GM23338 (cell line): ENCODE measurements around the gene MYLK2. TPM values are rescaled to one million over a fixed set of nuclear protein-coding genes. Genes with fewer than 3 reads are reported as not detected.

Experiments
- ATAC-seq: fragments of 200-7000 bp; cut with Tn5 transposase; 3 replicates; pipeline ENCODE4 v1.9.1; 2020
- DNase-seq: peaks from one replicate; pipeline ENCODE4 v3.0.0-alpha.2; 2015; ENCODE audit warnings: low spot score
- H2AFZ ChIP-seq: fragments of 200-600 bp; sonication (generic); 2 replicates; pipeline ENCODE4 v1.8.0; 2016; ENCODE audit warnings: antibody characterized with exemption, mild to moderate bottlenecking, moderate library complexity
- H3F3A ChIP-seq: fragments of 200-600 bp; sonication (generic); replicated peaks from 2 replicates; pipeline ENCODE4 v1.8.0; 2017; ENCODE audit warnings: antibody characterized with exemption, mixed run types, low read depth
- H3K27ac ChIP-seq: fragments of 200-600 bp; sonication (generic); 2 replicates; pipeline ENCODE4 v1.6.1; 2016; ENCODE audit warnings: low read depth
- H3K27me3 ChIP-seq: fragments of 200-600 bp; sonication (generic); 2 replicates; pipeline ENCODE4 v1.8.0; 2016; ENCODE audit warnings: mild to moderate bottlenecking, mixed run types, moderate library complexity; ENCODE audit not compliant: insufficient read depth
- H3K36me3 ChIP-seq: fragments of 200-600 bp; sonication (generic); 2 replicates; pipeline ENCODE4 v1.8.0; 2016; ENCODE audit warnings: mild to moderate bottlenecking; ENCODE audit not compliant: insufficient read depth
- H3K4me1 ChIP-seq: fragments of 200-600 bp; sonication (generic); 2 replicates; pipeline ENCODE4 v1.8.0; 2016; ENCODE audit warnings: mild to moderate bottlenecking, moderate library complexity; ENCODE audit not compliant: insufficient read depth
- H3K4me2 ChIP-seq: fragments of 200-600 bp; sonication (generic); 2 replicates; pipeline ENCODE4 v1.7.1; 2017; ENCODE audit warnings: mixed run types
- H3K4me3 ChIP-seq: fragments of 200-600 bp; sonication (generic); 2 replicates; pipeline ENCODE4 v1.6.1; 2016; ENCODE audit warnings: mixed run types
- H3K79me2 ChIP-seq: fragments of 200-600 bp; sonication (generic); replicated peaks from 2 replicates; pipeline ENCODE4 v1.8.0; 2017; ENCODE audit warnings: mild to moderate bottlenecking; ENCODE audit not compliant: insufficient read depth
- H3K9me2 ChIP-seq: fragments of 200-600 bp; sonication (generic); 2 replicates; pipeline ENCODE4 v1.8.0; 2017; ENCODE audit not compliant: insufficient read depth
- H4K20me1 ChIP-seq: fragments of 200-600 bp; sonication (generic); replicated peaks from 2 replicates; pipeline ENCODE4 v1.8.0; 2017; ENCODE audit warnings: mild to moderate bottlenecking; ENCODE audit not compliant: insufficient read depth
- H3K27ac Mint-ChIP-seq: 2 replicates; pipeline ENCODE4 v1.8.0; 2020; ENCODE audit warnings: inconsistent platforms, mild to moderate bottlenecking, moderate library complexity, mixed read lengths
- H3K27me3 Mint-ChIP-seq: 3 replicates; pipeline ENCODE4 v1.8.0; 2022; ENCODE audit warnings: low read depth, mild to moderate bottlenecking, moderate library complexity, mixed read lengths, inconsistent platforms; ENCODE audit not compliant: insufficient read depth, poor library complexity
- H3K36me3 Mint-ChIP-seq: 3 replicates; pipeline ENCODE4 v1.8.0; 2021; ENCODE audit warnings: low read depth, mild to moderate bottlenecking, inconsistent platforms, moderate library complexity, mixed read lengths
- H3K4me1 Mint-ChIP-seq: 3 replicates; pipeline ENCODE4 v1.8.0; 2020; ENCODE audit warnings: mild to moderate bottlenecking, inconsistent platforms, mixed read lengths
- H3K4me3 Mint-ChIP-seq: 3 replicates; pipeline ENCODE4 v1.8.0; 2021; ENCODE audit warnings: moderate library complexity, mild to moderate bottlenecking, inconsistent platforms, mixed read lengths
- H3K9me3 Mint-ChIP-seq: 3 replicates; pipeline ENCODE4 v1.8.0; 2020; ENCODE audit warnings: moderate library complexity, mild to moderate bottlenecking, inconsistent platforms, mixed read lengths
- CREB1 ChIP-seq: fragments of 250-450 bp; sonication (Bioruptor Pico); IDR thresholded peaks from 2 replicates; pipeline ENCODE4 v1.5.0; 2020; ENCODE audit warnings: low read depth, mild to moderate bottlenecking, moderate library complexity
- EZH2 ChIP-seq: fragments of 200-600 bp; sonication (generic); IDR thresholded peaks from one replicate; pipeline ENCODE4 v1.8.0; 2017; ENCODE audit warnings: antibody characterized with exemption, mild to moderate bottlenecking, low read depth; ENCODE audit not compliant: unreplicated experiment
- EZH2phosphoT487 ChIP-seq: fragments of 200-600 bp; sonication (generic); IDR thresholded peaks from one replicate; pipeline ENCODE4 v1.8.1; 2018; ENCODE audit warnings: antibody characterized with exemption; ENCODE audit not compliant: unreplicated experiment
- JUNB ChIP-seq: IDR thresholded peaks from one replicate; pipeline ENCODE4 v1.6.1; 2016; ENCODE audit warnings: antibody characterized with exemption; ENCODE audit not compliant: unreplicated experiment
- NANOG ChIP-seq: IDR thresholded peaks from 2 replicates; pipeline ENCODE4 v1.6.1; 2016; ENCODE audit warnings: antibody characterized with exemption, borderline replicate concordance
- POLR2AphosphoS5 ChIP-seq: IDR thresholded peaks from 2 replicates; pipeline ENCODE4 v1.6.1; 2016; ENCODE audit warnings: antibody characterized with exemption, low read depth
- STAT1 ChIP-seq: IDR thresholded peaks from one replicate; pipeline ENCODE4 v1.6.1; 2016; ENCODE audit warnings: antibody characterized with exemption; ENCODE audit not compliant: unreplicated experiment
- ZNF114 ChIP-seq: fragments of 250-450 bp; sonication (Bioruptor Pico); IDR thresholded peaks from 2 replicates; pipeline ENCODE4 v1.5.0; 2020; ENCODE audit warnings: mild to moderate bottlenecking, moderate library complexity
- ZNF331 ChIP-seq: fragments of 250-450 bp; sonication (Bioruptor Pico); IDR thresholded peaks from 2 replicates; pipeline ENCODE4 v1.5.0; 2020; ENCODE audit warnings: low read depth, mild to moderate bottlenecking, moderate library complexity
- polyA plus RNA-seq: library from polyadenylated mRNA; unstranded; fragments of >200 nt; fragmentation: Nextera tagmentation; extraction: Ambion mirVana; gene quantifications from 2 replicates; pipeline ENCODE4 v1.2.1, GENCODE V29; 2016
- total RNA-seq: library from RNA; depleted of rRNA; stranded (reverse); fragments of >200 nt; shearing (Covaris generic); gene quantifications from 2 replicates; pipeline ENCODE4 v1.2.3, GENCODE V29; 2014
- TF ChIP-seq, protein P1 (sequence below): IDR thresholded peaks from one replicate; pipeline ENCODE4 v1.6.1; 2018; ENCODE audit warnings: antibody characterized with exemption; ENCODE audit not compliant: unreplicated experiment
- TF ChIP-seq, protein P2 (sequence below): fragments of 250-450 bp; sonication (Bioruptor Pico); IDR thresholded peaks from 2 replicates; pipeline ENCODE4 v1.5.0; 2020; ENCODE audit warnings: mild to moderate bottlenecking, moderate library complexity
- TF ChIP-seq, protein P3 (sequence below), 2 experiments: fragments of 200-600 bp in 1 of 2; sonication (generic) in 1 of 2; conservative IDR thresholded peaks; 2 replicates each; pipeline versions ENCODE4 v1.5.1 to v1.6.1; 2016 to 2017; ENCODE audit warnings: antibody characterized with exemption in 2 of 2, low read depth in 2 of 2, mild to moderate bottlenecking in 2 of 2, moderate library complexity in 1 of 2

Gene MYLK2
- total and polyA plus RNA-seq, 2 experiments from 2014 or later, result 0.21 to 0.28 TPM

DNA sequence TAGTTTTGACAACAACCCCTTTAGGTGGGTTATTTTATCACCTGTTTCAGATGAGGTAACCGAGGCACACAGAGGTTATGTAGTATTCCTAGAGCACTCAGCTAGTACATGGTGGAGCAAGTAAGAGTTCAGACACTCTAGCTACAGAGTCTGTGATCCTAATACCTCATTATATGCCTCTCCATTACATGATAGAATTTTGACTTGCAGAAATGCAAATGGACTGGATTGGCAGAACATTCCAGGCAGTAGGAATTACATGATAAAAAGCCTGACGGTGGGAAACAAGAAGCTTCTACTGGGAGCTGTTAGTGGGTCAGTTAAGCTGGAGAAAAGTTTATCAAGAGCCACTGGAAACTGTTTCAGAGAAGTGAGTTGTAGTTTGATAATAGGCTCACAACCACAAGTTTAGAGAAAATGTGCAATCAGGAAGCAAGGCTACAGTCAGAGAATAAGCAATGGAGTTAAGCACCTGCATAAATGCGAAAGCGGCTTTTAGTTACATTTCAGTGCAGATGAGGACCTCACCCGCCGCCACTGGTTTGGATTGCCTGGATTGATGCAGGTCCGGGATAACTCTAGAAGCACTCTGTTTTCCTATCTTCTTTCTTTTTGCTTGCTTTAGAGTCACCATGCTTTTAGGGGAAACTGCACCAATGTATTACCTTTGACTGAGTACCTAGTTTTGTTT is 34.7 kb upstream of the MYLK2 start:
- H3K79me2 ChIP-seq, result no peaks in the 10 kb centered on the region
- H3K4me1 ChIP-seq, result peaks cover 19% of the 10 kb centered on the region
- DNase-seq, result peak; percentile 43
- H3K36me3 Mint-ChIP-seq, result peaks cover 84% of the 10 kb centered on the region
- H3K4me3 ChIP-seq, result no peak overlapping the region
- no peak for TF ChIP-seq ZNF114 (CRISPR knock-in tag)
- TF ChIP-seq, protein P1, sequence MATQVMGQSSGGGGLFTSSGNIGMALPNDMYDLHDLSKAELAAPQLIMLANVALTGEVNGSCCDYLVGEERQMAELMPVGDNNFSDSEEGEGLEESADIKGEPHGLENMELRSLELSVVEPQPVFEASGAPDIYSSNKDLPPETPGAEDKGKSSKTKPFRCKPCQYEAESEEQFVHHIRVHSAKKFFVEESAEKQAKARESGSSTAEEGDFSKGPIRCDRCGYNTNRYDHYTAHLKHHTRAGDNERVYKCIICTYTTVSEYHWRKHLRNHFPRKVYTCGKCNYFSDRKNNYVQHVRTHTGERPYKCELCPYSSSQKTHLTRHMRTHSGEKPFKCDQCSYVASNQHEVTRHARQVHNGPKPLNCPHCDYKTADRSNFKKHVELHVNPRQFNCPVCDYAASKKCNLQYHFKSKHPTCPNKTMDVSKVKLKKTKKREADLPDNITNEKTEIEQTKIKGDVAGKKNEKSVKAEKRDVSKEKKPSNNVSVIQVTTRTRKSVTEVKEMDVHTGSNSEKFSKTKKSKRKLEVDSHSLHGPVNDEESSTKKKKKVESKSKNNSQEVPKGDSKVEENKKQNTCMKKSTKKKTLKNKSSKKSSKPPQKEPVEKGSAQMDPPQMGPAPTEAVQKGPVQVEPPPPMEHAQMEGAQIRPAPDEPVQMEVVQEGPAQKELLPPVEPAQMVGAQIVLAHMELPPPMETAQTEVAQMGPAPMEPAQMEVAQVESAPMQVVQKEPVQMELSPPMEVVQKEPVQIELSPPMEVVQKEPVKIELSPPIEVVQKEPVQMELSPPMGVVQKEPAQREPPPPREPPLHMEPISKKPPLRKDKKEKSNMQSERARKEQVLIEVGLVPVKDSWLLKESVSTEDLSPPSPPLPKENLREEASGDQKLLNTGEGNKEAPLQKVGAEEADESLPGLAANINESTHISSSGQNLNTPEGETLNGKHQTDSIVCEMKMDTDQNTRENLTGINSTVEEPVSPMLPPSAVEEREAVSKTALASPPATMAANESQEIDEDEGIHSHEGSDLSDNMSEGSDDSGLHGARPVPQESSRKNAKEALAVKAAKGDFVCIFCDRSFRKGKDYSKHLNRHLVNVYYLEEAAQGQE, result no peak
- TF ChIP-seq CREB1 (CRISPR knock-in tag), result no peak
- no peak for TF ChIP-seq EZH2
- no peak for TF ChIP-seq NANOG
- TF ChIP-seq ZNF331 (CRISPR knock-in tag), result no peak
- TF ChIP-seq, protein P2, sequence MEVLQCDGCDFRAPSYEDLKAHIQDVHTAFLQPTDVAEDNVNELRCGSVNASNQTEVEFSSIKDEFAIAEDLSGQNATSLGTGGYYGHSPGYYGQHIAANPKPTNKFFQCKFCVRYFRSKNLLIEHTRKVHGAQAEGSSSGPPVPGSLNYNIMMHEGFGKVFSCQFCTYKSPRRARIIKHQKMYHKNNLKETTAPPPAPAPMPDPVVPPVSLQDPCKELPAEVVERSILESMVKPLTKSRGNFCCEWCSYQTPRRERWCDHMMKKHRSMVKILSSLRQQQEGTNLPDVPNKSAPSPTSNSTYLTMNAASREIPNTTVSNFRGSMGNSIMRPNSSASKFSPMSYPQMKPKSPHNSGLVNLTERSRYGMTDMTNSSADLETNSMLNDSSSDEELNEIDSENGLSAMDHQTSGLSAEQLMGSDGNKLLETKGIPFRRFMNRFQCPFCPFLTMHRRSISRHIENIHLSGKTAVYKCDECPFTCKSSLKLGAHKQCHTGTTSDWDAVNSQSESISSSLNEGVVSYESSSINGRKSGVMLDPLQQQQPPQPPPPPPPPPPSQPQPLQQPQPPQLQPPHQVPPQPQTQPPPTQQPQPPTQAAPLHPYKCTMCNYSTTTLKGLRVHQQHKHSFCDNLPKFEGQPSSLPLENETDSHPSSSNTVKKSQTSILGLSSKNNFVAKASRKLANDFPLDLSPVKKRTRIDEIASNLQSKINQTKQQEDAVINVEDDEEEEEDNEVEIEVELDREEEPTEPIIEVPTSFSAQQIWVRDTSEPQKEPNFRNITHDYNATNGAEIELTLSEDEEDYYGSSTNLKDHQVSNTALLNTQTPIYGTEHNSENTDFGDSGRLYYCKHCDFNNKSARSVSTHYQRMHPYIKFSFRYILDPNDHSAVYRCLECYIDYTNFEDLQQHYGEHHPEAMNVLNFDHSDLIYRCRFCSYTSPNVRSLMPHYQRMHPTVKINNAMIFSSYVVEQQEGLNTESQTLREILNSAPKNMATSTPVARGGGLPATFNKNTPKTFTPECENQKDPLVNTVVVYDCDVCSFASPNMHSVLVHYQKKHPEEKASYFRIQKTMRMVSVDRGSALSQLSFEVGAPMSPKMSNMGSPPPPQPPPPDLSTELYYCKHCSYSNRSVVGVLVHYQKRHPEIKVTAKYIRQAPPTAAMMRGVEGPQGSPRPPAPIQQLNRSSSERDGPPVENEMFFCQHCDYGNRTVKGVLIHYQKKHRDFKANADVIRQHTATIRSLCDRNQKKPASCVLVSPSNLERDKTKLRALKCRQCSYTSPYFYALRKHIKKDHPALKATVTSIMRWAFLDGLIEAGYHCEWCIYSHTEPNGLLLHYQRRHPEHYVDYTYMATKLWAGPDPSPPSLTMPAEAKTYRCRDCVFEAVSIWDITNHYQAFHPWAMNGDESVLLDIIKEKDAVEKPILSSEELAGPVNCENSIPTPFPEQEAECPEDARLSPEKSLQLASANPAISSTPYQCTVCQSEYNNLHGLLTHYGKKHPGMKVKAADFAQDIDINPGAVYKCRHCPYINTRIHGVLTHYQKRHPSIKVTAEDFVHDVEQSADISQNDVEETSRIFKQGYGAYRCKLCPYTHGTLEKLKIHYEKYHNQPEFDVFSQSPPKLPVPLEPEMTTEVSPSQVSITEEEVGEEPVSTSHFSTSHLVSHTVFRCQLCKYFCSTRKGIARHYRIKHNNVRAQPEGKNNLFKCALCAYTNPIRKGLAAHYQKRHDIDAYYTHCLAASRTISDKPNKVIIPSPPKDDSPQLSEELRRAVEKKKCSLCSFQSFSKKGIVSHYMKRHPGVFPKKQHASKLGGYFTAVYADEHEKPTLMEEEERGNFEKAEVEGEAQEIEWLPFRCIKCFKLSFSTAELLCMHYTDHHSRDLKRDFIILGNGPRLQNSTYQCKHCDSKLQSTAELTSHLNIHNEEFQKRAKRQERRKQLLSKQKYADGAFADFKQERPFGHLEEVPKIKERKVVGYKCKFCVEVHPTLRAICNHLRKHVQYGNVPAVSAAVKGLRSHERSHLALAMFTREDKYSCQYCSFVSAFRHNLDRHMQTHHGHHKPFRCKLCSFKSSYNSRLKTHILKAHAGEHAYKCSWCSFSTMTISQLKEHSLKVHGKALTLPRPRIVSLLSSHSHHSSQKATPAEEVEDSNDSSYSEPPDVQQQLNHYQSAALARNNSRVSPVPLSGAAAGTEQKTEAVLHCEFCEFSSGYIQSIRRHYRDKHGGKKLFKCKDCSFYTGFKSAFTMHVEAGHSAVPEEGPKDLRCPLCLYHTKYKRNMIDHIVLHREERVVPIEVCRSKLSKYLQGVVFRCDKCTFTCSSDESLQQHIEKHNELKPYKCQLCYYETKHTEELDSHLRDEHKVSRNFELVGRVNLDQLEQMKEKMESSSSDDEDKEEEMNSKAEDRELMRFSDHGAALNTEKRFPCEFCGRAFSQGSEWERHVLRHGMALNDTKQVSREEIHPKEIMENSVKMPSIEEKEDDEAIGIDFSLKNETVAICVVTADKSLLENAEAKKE (CRISPR knock-in tag), result no peak
- TF ChIP-seq, protein P3, sequence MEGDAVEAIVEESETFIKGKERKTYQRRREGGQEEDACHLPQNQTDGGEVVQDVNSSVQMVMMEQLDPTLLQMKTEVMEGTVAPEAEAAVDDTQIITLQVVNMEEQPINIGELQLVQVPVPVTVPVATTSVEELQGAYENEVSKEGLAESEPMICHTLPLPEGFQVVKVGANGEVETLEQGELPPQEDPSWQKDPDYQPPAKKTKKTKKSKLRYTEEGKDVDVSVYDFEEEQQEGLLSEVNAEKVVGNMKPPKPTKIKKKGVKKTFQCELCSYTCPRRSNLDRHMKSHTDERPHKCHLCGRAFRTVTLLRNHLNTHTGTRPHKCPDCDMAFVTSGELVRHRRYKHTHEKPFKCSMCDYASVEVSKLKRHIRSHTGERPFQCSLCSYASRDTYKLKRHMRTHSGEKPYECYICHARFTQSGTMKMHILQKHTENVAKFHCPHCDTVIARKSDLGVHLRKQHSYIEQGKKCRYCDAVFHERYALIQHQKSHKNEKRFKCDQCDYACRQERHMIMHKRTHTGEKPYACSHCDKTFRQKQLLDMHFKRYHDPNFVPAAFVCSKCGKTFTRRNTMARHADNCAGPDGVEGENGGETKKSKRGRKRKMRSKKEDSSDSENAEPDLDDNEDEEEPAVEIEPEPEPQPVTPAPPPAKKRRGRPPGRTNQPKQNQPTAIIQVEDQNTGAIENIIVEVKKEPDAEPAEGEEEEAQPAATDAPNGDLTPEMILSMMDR (conservative IDR thresholded peaks at IDR 0.05; ENCODE audit: low read depth in 2 of 2), result no peak
- no peak for TF ChIP-seq EZH2phosphoT487
- TF ChIP-seq JUNB, result no peak
- TF ChIP-seq STAT1, result no peak
- no peak for TF ChIP-seq POLR2AphosphoS5
- H3K4me2 ChIP-seq, result peak overlapping the region; percentile 50
- peaks cover 7% of the 10 kb centered on the region; the same call in 1 of the 2 replicates for H3F3A ChIP-seq
- H3K9me3 Mint-ChIP-seq, result no peaks in the 10 kb centered on the region
- peaks cover 31% of the 10 kb centered on the region for H4K20me1 ChIP-seq
- no peaks in the 10 kb centered on the region for H3K27me3 ChIP-seq
- H3K4me3 Mint-ChIP-seq, result no peak overlapping the region
- peak overlapping the region; percentile 64 for H3K27ac Mint-ChIP-seq
- ATAC-seq, result peak; percentile 43
- H3K27ac ChIP-seq, result peak overlapping the region; percentile 57
- H3K36me3 ChIP-seq, result peaks cover 71% of the 10 kb centered on the region
- no peaks in the 10 kb centered on the region for H3K9me2 ChIP-seq
- peaks cover 37% of the 10 kb centered on the region for H3K4me1 Mint-ChIP-seq
- H3K27me3 Mint-ChIP-seq, result no peaks in the 10 kb centered on the region
- no peak overlapping the region for H2AFZ ChIP-seq
